ENCODE measurements around the gene SOWAHD.
"Not testable (repeated sequence)": the region's sequence is repeated elsewhere in the genome, so short reads cannot be mapped to it uniquely, and the experiment has no call there.

SOWAHD gene

DNA sequence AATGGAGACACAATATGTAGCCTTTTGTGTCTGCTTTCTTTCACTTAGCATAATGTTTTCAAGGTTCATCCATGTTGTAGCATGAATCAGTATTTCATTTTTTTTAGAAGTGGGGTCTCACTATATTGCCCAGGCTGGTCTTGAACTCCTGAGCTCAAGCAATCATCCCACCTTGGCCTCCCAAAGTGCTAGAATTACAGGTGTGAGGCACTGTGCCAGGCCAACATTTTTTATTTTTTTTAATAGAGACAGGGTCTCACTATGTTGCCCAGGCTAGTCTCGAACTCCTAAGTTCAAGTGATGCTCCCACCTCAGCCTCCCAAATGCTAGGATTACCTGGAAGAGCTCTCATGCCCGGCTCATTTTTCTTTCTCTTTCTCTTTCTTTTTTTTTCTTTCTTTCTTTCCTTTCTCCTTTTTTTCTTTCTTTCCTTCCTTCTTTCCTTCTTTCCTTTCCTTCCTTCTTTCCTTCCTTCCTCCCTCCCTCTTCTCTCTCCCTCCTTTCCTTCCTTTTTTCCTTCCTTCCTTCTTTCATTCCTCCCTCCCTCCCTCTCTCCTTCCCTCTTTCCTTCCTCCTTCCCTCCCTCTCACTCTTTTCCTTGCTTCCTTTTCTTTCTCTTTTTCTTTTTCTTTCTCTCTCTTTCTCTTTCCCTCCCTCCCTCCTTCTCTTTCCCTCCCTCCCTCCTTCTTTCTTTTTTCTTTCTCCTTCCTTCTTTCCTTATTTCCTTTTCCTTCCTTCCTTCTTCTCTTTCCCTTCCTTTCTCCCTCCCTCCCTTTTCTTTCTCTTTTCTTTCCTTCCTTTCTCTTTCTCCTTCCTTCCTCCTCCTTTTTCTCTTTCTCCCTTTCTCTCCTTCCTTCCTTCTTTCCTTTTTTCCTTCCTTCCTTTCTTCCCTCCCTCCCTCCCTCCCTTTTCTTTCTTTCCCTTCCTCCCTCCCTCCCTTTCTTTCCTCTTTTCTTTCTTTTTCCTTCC is 43.1 kb downstream of the SOWAHD start:
- no peak overlapping the region for H3K4me3 ChIP-seq (ENCODE audit: low read length)
- DNase-seq (ENCODE audit: low read depth): no peak

DNA sequence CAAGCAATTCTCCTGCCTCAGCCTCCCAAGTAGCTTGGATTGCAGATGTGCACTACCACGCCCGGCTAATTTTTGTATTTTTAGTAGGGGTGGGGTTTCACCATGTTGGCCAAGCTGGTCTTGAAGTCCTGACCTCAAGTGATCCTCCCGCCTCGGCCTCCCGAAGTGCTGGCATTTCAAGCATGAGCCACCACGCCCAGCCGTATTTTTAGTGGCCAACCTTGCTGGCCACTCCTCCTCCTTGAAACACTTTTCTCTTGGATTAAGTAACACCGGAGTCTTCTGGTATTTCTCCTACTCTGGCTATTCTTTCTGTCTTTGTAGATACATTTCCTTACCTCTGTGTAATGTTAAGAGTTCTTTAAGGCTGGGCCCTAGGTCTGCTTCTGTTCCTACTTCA is 44.2 kb downstream of the SOWAHD start:
- TF ChIP-seq, protein P1, sequence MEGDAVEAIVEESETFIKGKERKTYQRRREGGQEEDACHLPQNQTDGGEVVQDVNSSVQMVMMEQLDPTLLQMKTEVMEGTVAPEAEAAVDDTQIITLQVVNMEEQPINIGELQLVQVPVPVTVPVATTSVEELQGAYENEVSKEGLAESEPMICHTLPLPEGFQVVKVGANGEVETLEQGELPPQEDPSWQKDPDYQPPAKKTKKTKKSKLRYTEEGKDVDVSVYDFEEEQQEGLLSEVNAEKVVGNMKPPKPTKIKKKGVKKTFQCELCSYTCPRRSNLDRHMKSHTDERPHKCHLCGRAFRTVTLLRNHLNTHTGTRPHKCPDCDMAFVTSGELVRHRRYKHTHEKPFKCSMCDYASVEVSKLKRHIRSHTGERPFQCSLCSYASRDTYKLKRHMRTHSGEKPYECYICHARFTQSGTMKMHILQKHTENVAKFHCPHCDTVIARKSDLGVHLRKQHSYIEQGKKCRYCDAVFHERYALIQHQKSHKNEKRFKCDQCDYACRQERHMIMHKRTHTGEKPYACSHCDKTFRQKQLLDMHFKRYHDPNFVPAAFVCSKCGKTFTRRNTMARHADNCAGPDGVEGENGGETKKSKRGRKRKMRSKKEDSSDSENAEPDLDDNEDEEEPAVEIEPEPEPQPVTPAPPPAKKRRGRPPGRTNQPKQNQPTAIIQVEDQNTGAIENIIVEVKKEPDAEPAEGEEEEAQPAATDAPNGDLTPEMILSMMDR (conservative IDR thresholded peaks at IDR 0.05; ENCODE audit: low read length): no peak

More for the DNA sequence above, 43.1 kb downstream of the SOWAHD start:
- TF ChIP-seq, protein P1 (conservative IDR thresholded peaks at IDR 0.05; ENCODE audit: low read length): no peak

DNA sequence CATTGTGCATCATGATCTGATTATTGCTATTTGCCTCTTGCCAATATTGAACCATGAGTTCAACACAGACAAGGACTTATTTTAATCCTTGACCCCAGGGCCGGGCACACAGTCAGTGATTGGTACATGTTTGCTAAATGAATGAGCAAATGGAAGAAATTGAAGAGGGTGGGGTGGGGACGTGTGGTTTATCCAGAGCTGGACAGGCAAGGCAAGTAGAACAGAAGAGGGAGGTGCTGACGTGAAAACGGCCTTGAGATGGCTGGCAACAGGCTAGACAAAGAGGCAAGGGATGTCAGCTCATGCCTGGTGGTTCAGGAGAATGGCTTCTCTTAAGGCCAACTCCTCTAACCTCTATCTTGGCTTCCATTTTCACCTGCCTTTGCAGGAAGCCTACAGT is 50.1 kb downstream of the SOWAHD start:
- DNase-seq (ENCODE audit: low read depth); H3K4me3 ChIP-seq (ENCODE audit: low read length): not testable (repeated sequence)

More for the DNA sequence above, 44.2 kb downstream of the SOWAHD start:
- H3K4me3 ChIP-seq (ENCODE audit: low read length): no peak overlapping the region
- no peak for DNase-seq (ENCODE audit: low read depth)

DNA sequence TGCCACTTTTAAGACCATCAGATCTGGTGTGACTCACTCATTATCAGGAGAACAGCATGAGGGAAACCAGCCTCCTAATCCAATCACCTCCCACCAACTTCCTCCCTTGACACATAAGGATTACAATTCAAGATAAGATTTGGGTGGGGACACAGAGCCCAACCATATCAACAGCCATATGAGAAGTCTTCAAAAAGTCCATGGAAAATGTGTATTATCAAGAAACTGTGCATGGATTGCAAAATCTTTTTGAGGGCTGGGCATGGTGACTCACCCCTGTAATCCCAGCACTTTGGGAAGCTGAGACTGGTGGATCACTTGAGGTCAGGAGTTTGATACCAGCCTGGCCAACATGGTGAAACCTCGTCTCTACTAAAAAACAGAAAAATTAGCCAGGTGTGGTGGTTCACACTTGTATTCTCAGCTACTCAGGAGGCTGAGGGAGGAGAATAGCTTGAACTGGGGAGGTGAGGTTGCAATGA is 50.8 kb downstream of the SOWAHD start:
- no peak overlapping the region for H3K4me3 ChIP-seq (ENCODE audit: low read length)
- TF ChIP-seq, protein P1 (conservative IDR thresholded peaks at IDR 0.05; ENCODE audit: low read length): no peak
- no peak for DNase-seq (ENCODE audit: low read depth)

Data from AG10803 (cell line).